G401.6 (cell line): ENCODE measurements around the gene WNT7B.
A peak's percentile ranks its signal among the peaks of the same experiment; 100 is the strongest.

Experiments
- FAIRE-seq: peaks from 2 replicates; lab custom pipeline; 2012; peaks lifted over from hg19 to GRCh38; lab: Jason Lieb, UNC

The WNT7B gene

GRCh38 chr22:45953178-45953577 is 23.8 kb downstream of the WNT7B start:
- no peak for FAIRE-seq

- no peak for FAIRE-seq
Observed at GRCh38 chr22:45952553-45952952, 24.4 kb downstream of the WNT7B start.

GRCh38 chr22:45952151-45952550 is 24.8 kb downstream of the WNT7B start:
- no peak for FAIRE-seq

GRCh38 chr22:45949891-45950290 is 27.1 kb downstream of the WNT7B start:
- no peak for FAIRE-seq

- FAIRE-seq = no peak
Observed at GRCh38 chr22:45949258-45949870, 27.6 kb downstream of the WNT7B start.

GRCh38 chr22:45948081-45948648 is 28.8 kb downstream of the WNT7B start:
- no peak for FAIRE-seq

- FAIRE-seq = no peak
Observed at GRCh38 chr22:45946805-45947600, 30.0 kb downstream of the WNT7B start.

- no peak for FAIRE-seq
Observed at GRCh38 chr22:45945621-45946106, 31.3 kb downstream of the WNT7B start.

- FAIRE-seq = no peak
Observed at GRCh38 chr22:45942787-45943493, 34.0 kb downstream of the WNT7B start.

GRCh38 chr22:45942344-45942743 is 34.6 kb downstream of the WNT7B start:
- no peak for FAIRE-seq

- FAIRE-seq = no peak
Observed at GRCh38 chr22:45938913-45939312, 38.0 kb downstream of the WNT7B start.

- FAIRE-seq = no peak
Observed at GRCh38 chr22:45937960-45938359, 39.0 kb downstream of the WNT7B start.

- no peak for FAIRE-seq
Observed at GRCh38 chr22:45935573-45935972, 41.4 kb downstream of the WNT7B start.

GRCh38 chr22:45934659-45935341 is 42.2 kb downstream of the WNT7B start:
- peak; percentile 93 for FAIRE-seq

- FAIRE-seq = no peak
Observed at GRCh38 chr22:45934168-45934564, 42.8 kb downstream of the WNT7B start.

- no peak for FAIRE-seq
Observed at GRCh38 chr22:45933506-45934167, 43.3 kb downstream of the WNT7B start.

GRCh38 chr22:45932071-45932470 is 44.9 kb downstream of the WNT7B start:
- FAIRE-seq = no peak

- no peak for FAIRE-seq
Observed at GRCh38 chr22:45931042-45931441, 45.9 kb downstream of the WNT7B start.

- FAIRE-seq = no peak
Observed at GRCh38 chr22:45930324-45930723, 46.6 kb downstream of the WNT7B start.

GRCh38 chr22:45929649-45930048 is 47.3 kb downstream of the WNT7B start:
- FAIRE-seq = no peak

GRCh38 chr22:45928726-45929368 is 48.1 kb downstream of the WNT7B start:
- FAIRE-seq = no peak
